HepG2 (cell line): ENCODE measurements around the gene ANKS1B. TPM values are rescaled to one million over a fixed set of nuclear protein-coding genes. Genes with fewer than 3 reads are reported as not detected.

ENCODE experiments used
- AKNA ChIP-seq: sonication (generic); formaldehyde crosslinking; IDR thresholded peaks from 2 replicates; pipeline ENCODE4 v1.4.0; 2020; ENCODE audit warnings: missing genetic modification reagents, borderline replicate concordance
- GMEB1 ChIP-seq: sonication (generic); formaldehyde crosslinking; IDR thresholded peaks from 2 replicates; pipeline ENCODE4 v1.5.1; 2020; ENCODE audit warnings: missing genetic modification reagents, mild to moderate bottlenecking, borderline replicate concordance
- SRSF1 ChIP-seq: fragments of 200-400 bp; formaldehyde crosslinking; optimal IDR thresholded peaks from 2 replicates; pipeline ENCODE3; 2017; ENCODE audit warnings: mild to moderate bottlenecking, low read depth, low read length, moderate library complexity
- TCF12 ChIP-seq, 2 experiments: fragments of 450-650 bp in 1 of 2; sonication (generic) in 1 of 2; formaldehyde crosslinking in 1 of 2; IDR thresholded peaks; 2 replicates each; pipeline versions ENCODE4 v1.6.1 to v1.8.0; 2017 to 2022; ENCODE audit warnings: antibody characterized with exemption in 1 of 2, mild to moderate bottlenecking in 1 of 2, missing genetic modification reagents in 1 of 2, moderate library complexity in 1 of 2
- polyA plus RNA-seq, 8 experiments: library from polyadenylated mRNA; depleted of rRNA in 3 of 8; stranded (reverse) in 7 of 8; unstranded in 1 of 8; fragments of >200 nt; fragmentation: Illumina TruSeq in 4 of 8; extraction: Trizol in 4 of 8; gene quantifications; 2 replicates each; pipeline versions ENCODE4 v1.2.1 to v1.2.3, GENCODE V29; 2011 to 2016; ENCODE audit warnings: low read depth in 4 of 8, missing spikeins in 1 of 8, mixed read lengths in 1 of 8; ENCODE audit not compliant: insufficient read depth in 1 of 8
- total RNA-seq, 5 experiments: library from RNA; depleted of rRNA; stranded (reverse); fragments of >200 nt; fragmentation: Illumina TruSeq; extraction: Trizol; gene quantifications; 2 replicates each; pipeline ENCODE4 v1.2.3, GENCODE V29; 2016; ENCODE audit warnings: low read depth in 1 of 5

ANKS1B gene
- total and polyA plus RNA-seq, 2 of the 13 experiments (the other 11 are each of a cell fraction or from before 2014, with no cell fraction given), result 0.15 TPM; not detected in 1

GRCh38 chr12:98771811-98772752 is 1212.7 kb downstream of the ANKS1B start (continued):
- no peak for TF ChIP-seq GMEB1 (CRISPR knock-in tag)
- TF ChIP-seq TCF12 (IDR thresholded peaks at IDR 0.05), result no peak
- TF ChIP-seq TCF12 (CRISPR knock-in tag; IDR thresholded peaks at IDR 0.05), result no peak
- no peak for TF ChIP-seq AKNA (CRISPR knock-in tag)
- TF ChIP-seq SRSF1, result no peak
